HG03442 (cell line): ENCODE results near the gene FAM107B.
"Not testable (repeated sequence)": the region's sequence is repeated elsewhere in the genome, so short reads cannot be mapped to it uniquely, and the experiment has no call there.

Experiments used
- ATAC-seq: cut with Tn5 transposase; IDR thresholded peaks from one replicate; pipeline ENCODE4 v1.9.1; 2021; ENCODE audit warnings: mild to moderate bottlenecking, moderate library complexity; ENCODE audit not compliant: unreplicated experiment

FAM107B gene

DNA sequence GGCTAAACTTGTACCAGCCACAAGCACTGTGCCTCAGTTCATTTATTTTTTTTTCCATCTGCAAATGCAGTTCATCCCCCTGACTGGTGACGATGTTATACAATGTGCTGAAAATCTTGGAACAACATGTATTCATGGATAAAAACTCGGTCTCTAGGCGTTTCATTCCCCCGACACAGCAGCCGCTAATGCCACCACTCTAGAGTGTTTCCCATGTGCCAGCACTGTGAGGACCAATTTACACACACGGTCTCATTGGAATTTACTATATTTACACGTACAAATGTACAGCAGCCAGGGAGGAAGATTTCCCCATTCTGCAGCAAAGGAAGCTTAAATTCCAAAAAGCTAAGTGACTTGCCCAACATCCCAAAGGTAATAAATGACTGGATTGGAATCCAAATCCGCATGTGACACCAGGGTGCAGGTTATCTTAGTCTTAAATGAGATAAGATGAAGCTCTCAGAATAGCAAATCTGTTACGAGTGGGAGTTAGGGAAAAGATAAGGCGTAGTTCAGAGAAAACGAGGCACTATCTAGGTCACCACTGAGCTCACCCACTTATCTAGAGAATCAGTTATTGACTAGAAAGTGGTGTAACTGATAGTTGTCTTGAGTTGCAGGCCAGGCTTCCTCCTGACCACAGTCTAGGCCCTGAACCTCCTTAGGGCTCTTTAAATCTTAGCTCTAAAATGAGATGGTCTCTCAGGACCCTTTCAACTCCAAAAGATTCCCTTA, 36.7 kb downstream of the FAM107B start:
- ATAC-seq: no peak

DNA sequence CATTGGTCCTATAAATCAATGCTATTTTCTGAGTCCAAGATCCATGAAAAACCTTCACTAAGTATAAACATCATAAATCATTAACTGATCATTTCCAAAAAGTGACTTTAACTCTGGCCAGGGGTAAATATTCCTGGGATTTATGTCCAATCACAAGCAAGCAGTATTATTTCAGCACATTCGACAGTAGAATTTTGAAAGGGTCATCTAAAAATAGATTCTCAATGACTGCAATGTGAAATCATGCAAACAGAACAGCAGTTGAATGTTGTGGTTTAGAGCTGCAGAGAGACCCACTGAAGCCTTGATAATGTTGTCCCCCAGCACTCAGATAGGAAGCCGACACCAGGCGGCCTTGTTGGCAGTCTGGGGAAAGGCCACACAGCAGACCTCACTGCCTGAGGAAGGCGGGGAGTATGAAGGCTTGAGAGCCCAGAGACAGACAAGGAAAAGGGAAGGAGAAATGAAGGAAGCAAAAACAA, 38.1 kb downstream of the FAM107B start:
- no peak for ATAC-seq

DNA sequence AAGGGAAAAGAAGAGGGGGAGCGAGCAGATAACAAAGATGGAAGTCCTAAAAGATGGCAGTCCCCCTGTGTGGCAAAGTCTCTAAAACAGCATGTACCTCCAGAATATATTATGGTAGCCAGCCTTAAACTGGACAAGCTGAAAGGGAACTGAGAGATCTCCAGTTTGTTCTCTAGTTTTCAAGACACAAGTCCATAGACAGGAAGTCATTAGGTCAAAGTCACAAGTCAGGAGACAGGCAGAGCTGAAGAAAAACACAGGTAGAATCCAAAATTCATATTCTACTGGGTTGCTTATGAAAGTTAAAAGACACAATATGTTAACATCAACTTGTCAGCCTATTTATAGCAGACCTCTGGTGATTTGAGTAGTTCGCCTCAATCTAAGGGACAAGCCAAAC, 38.7 kb downstream of the FAM107B start:
- no peak for ATAC-seq

DNA sequence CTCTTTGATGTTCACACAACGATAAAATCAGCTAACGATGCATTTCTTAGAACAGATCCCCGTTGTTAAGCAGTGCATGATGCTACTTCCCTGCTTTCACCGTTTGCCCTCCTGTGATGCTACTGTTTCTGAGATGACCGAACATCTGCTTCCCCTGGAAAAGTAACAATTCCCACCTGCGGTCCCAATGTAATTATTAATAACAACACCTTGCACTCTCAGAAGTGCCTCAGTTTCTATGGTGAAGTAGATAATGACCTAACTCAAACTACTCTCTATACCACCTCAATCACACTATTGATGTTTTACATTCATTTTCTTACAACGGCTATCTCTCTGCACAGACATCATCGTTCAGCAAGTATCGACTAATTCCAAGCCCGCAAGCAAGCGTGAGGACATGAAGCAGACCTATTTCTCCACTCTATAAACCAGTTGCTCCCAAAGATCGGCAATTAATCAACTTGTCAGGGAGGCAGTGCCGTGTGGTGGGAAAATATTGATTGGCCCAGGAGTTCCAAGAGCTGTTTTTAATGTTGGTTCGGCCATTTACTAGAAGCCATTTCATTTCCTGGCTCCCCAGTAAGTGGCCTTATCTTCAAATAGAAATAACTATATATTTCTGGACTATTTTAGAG, 42.7 kb downstream of the FAM107B start:
- no peak for ATAC-seq

DNA sequence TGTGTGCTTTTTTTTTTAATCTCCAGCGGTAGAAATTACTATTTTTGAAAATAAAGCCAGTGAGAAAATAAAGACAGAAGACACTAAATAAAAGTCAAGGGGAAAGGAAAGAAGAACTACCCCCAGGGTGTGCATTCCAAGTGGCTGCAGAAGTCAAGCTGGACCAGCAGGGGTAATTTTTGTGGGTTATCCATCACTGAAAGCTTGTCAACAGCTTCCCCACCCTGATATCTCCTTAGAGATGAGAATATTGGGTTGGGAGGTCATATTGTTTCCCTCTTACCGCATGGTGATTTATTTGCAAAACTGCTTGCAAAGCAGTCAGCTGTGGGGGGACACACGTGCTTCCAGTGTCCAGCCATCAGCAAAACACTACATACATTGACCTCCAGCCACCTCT, 46.4 kb downstream of the FAM107B start:
- ATAC-seq: no peak

DNA sequence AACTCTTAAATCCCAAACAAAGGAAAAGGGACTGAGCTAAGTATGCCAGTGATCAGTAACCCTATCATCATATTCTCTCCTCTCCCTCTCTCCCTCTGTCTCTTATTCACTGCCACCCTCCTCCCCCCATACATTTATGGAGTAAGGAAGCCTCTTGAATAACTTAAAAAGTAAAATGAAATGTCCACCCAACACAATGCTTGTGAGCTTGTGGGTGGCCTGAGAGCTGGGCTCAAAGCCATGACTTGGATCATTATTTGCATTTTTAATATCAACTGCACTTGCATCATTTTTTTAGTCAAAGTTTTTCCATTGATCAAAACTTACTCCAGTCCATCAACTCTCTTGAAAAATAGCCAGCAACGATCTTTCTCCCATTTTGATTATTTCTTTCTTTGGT, 46.8 kb downstream of the FAM107B start:
- ATAC-seq: no peak

DNA sequence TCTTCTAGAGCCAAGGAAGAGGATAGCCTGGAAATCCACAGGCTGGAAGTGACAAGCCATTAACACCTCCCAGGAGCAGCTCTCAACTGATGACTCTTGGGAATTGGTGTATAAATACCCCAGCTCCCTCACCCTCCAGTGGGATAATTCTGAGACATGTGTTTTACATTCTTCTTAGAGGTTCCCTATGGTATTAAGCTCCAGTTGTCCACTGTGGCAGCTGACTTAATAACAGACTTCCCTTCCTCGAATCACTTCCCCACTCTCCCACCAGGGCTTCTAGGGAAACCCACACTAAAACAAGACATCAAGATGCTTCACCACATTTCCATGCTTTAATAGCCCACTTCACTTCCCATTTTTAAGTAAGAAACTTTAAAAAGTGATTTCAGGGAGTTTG, 47.2 kb downstream of the FAM107B start:
- no peak for ATAC-seq

DNA sequence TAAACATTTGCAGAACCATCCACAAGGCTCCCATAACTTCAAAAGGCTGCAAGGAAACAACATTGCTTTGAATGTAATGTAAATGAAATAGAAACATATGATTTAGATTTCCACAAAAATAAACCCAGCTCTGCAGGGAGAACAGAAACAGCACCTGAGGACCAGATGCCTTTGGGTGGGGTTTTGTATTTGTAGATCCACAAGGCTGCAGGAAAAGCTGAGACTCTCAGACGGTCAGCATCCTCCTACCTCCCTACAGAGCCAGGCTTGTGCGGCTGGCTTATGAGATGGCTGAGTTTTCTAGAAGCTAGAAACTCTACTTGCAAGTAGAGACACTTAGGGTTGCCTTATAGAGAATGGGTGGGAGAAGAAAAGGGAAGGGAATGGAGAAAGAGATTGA, 49.8 kb downstream of the FAM107B start:
- no peak for ATAC-seq

DNA sequence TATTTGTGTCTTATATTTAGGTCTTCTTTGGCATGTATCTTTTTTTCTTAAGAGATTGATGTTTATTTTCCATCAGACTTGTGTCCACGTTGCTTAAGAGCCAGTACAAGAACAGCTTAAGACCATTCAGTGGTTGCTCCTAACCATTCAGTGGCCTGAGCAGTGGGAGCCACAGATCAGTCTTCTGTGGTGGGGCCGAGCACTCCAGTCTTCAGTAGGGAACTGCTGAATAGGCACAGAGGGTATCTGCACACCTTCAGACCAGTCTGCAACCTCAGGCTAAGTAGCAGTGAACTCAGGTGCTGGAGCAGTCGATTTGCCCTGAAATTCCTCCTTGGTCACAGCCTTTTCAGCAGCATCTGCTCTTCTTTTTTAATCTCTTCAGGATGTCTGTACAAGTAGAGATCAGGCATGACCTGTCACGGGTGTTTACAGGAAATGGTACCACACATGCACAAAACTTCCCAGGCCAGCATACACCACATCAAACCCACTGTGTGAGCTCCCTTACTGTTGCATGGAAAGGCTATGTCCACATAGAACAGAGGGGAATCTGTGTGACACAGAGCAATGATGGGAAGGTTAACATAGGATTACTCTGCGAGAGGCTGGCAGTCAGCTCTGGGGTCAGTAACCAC, 51.5 kb downstream of the FAM107B start:
- ATAC-seq: no peak

DNA sequence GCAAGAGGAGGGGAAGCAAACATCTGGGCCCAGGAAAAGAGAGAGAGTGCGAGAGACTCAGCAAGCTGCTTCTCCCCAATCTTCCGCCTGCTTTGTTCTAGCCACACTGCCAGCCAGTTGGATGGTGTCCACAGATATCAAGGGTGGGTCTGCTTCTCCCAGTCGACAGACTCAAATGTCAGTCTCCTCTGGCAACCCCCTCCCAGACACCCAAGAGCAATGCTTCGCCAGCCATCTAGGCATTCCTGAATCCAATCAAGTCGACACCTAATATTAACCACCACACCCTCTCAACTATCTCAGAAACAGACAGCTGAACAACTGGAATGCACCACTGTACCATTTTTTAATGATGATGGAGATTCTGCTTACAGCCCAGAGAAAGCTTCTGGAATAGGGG, 57.1 kb downstream of the FAM107B start:
- no peak for ATAC-seq

DNA sequence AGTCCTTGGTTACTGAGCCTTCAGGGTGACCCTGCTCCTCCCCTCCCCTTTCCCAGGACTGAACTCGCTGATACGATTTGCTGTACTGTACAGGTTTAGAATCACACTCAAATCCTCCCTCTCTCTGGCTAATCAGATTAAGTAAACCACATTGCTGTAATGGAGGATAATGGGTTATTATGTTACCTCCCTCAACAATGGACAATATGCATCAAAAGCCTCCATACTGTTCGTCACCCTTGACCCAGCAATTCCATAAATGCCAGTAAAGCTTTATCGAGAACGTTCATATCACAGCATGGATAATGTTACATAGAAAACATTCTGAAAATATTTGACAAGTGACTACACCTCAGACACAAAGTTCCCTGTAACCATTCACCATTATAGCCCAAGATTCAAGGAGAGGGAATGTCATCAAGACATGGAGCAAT, 61.7 kb downstream of the FAM107B start:
- ATAC-seq: no peak

DNA sequence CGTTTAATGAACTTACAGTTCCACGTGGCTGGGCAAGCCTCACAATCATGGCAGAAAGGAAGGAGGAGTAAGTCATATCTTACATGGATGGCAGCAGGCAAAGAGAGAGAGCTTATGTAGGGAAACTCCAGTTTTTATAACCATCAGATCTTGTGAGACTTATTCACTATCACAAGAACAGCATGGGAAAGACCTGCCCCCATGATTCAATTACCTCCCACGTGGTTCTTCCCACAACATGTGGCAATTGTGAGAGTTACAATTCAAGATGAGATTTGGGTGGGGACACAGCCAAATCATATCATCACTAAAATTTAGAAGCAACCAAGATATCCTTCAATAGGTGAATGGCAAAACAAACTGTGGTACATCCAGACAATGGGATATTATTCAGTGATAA, 65.4 kb downstream of the FAM107B start:
- ATAC-seq: not testable (repeated sequence)

DNA sequence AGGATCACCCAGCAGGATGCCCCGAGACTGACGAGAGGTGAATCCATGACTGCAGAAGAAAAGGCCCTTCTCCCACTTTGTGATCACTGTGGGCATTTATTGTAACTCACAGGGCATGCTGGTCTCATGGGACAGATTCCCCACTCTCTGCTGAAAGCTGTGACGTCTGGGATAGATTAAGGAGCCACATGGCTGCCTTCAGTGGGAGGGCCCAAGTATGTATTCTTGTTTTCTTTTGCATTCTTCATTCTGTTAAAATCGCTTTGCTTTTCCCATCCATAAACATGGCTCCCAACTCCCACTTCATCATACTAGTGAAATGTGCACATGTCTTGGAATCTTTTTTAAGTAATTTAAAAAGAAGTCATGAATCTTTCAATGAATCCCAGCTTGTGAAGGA, 67.2 kb downstream of the FAM107B start:
- ATAC-seq: no peak

DNA sequence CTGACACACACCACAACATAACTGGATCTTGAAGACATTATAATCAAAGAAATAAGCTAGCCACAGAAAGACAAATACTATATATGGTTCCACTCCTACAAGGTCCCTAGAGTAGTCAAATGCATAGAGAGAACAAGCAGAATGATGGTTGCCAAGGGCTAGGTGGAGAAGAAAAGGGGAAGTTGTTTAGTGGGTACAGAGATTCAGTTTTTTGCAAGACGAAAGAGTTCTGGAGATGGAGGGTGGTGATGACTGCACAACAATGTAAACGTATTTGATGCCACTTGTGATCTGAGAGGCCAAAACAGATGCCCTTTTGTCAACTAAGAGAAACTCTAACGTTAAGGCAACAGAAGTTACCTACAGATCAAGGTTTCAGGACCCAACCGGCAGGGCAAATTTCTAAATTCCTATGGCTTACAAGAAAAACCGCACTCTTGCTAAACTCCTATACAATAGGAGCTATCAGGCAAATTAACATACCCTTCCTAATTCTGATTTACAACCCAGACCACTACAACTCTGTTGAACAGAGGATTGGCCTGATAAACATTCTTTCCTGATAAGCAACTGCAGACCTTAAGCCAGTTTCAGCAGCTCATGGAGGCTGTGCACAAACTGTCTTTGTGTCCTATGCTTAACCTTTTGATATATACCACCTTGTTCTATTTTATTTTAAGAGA, 69.0 kb downstream of the FAM107B start:
- ATAC-seq: no peak

DNA sequence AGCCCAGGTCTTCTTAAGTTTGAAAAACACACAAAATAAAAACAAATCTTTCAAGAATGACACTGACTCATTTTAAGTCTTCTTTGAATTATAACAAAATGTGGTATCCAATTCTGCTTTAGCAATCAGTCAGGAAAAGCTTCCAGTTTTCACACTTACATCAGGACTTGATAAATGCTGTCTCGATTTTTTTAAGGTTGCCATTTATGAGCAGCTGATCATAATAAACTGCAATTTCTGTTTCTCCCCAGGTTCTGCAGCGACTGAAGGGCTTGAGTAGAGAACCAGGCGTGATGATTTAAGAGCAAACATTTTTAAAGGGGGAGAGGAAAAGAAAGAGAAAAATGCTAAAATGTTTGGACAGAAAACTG, 71.1 kb downstream of the FAM107B start:
- ATAC-seq: no peak

DNA sequence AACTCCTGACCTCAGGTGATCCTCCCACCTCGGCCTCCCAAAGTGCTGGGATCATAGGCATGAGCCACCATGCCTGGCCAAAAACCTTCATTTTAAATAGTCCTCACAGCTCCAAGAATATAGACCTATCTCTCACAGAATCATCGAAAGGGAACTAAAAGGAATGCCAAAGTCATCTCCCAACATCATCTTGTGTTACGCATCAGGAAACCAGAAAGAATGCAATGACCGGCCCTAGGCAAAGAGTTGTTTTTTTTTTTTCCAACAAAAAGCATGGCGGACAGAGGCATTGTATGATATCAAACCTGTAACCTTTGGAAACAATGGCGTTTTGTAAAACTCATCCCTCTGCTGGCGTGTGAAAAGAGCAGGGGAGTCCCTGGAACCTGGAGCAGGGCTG, 73.2 kb downstream of the FAM107B start:
- ATAC-seq: no peak

DNA sequence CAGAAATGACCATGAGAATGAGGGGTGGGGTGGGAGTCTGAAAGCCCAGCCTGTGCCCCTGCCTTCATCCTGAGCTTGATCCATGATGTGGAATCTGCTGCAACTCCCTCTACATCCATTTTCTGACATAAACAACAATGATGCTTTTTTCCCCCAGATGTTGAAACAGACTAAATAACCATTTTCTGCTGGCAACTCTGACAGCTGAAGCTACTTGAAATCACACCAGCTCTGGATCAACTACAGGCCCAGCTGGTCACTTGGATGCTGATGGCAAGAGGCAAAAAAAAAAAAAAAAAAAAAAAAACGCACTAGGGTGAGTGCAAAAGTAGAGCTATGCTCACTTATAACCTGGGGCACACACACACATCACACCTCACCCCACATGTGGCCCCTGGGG, 74.2 kb downstream of the FAM107B start:
- ATAC-seq: no peak

DNA sequence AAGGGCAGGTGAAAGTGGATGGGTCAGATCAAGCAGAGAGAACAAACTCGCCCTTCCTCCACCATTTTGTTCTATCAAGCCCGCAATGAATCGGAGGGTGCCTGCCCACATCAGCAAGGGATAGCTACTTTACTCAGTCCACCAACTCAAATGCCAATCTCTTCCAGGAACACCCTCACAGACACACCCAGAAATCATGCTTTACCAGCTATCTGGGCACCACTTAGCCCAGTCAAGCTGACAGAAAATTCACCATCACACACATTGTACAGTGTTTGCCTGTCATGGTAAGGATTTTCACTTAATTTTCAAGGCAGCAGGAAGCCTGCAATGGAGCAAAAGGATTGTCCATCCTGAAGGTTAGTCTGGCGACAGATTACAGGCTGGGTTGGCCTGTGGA, 75.2 kb downstream of the FAM107B start:
- no peak for ATAC-seq

DNA sequence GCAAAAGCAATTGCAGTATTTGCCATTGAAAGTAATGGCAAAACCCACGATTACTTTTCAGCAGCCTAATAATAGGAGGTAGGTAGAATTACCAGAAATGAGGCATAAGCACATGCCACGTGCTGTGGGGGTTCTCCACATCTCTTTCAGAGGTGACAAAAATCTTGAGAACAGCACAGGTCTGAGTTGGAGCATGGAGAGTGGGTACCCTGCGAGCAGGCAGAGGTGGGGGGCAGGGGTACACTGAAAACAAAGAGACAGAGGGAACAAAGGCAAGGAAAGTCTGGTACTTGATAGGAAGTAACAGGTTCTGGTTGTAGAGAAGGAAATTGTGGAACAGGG, 75.9 kb downstream of the FAM107B start:
- no peak for ATAC-seq

DNA sequence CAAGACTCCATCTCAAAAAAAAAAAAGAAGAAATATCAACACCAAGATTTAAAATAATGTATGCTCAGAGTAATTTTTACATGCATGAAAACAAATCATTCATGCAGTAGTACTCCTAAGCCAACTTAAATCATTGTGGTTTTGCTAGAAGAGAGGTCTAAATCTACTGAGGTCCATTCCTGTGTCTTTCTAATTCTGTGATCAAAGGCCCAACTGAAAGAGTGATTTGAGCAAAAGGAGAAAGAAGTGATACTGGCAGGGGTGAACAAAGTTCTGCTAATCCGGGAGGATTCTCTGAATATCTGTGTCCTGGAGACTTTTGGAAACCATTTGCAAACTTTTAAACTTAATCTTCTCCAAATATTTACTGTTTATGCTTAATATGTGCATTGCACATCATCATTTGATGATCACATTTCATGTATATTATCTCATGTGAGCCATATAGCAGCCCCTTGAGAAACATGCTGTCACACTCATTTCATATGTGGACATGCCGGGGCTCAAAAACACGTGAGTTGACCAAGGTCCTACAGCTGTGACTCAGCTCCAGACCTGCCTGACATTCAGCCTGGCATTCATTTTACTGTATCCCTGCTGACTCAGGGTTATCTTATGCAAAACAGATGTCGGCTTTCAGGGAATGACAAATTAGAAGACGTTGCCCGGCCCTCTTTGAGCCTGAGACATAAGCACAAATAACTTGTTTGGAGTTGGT, 76.4 kb downstream of the FAM107B start:
- no peak for ATAC-seq

DNA sequence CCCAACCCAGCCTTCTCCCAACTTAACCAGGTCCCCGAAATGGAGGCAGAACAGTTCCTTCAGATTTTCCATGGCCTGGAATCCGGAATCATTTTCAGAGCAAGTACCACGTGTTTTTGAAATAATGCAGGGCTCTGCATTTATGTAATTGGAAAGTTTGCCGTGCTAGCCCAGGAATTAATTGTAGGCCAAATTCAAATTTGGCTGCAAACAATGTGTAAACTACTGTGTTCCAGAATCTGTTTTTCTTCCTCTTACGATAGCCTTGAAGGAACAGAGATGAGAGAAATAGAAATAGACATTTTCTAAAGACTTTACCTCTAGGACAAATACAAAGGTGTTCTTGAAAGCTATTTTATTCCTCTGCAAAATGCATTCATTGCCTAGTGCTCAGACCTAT, 77.4 kb downstream of the FAM107B start:
- no peak for ATAC-seq
